Stimulated activated CD4-positive, alpha-beta T cell treated with anti-CD3 and anti-CD28 coated beads, Interleukin-4, amount 100 ng/mL, for 24 hours (primary cell): ENCODE data around the gene ALDH1A1.

ENCODE experiments used
- DNase-seq: peaks from one replicate; pipeline ENCODE4 v3.0.0-alpha.2; 2020

The ALDH1A1 gene

DNA sequence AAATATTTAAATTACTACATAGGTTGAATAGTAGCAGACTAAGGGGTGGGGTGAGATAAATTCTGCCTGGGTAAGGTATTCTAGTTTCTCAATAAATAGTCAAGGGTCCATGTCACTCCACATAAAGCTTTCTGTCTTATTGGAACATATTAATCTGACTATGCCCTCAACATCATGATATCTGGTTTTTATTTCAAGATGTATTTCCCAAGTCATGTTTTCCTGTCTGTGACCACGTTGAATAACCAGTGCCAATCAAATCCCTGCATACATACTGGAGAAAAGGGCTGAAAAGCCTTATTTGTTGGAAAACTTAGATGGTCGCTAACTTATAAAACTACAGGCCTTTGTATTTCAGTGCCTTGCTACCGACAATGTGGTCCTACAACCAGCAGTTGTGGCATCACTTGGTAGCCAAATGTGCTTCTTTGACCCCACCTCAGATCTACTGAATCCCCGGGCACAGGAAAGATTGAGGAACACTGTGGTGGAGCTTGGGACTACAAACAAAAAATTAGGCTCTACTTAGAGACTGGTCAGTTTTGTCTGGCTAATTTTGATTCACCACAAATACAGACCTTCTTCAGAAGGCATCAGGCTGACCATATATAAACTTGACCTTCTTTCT is 39.4 kb downstream of the ALDH1A1 start:
- DNase-seq: no peak

DNA sequence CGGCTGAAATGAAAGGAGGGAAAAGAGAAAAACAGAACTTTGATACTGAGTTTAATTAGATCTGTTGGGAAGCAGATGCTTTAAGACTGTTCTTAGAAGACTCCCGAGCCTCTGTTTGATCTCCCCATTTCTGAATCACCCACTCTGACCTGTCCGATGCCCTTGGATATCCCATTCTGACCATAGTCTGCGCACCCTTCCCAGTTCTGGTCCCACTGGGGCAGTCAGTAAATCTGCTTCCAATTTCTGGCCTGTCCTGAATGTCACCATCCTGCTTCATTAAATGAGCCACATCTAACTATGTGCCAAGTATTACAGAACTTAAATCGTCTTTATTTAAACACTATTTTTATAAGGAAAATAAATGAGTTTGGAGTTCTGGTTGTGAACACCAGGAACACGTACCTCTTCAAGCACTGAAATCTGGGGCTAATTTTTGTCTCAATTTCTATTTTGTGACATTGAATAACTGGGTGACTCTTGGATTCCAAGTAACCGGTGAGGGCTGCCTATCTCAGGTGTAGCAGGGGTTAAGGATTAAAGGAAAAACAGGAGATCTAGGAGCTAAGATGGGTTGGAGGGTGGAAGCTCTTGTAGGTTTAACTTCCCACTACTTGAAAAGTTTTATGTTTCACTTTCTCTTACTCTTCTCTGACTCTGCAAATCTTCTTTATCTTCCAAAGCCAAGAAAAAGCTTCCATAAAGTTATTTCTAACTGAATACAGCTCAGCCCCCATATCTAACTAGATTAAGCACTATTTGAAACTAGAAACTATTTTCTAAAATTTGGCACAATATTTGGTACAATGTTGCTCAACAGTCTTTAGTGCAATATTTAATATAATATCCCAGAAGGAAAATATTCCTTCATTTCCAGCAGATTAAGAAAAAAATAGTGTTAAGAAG is 40.1 kb downstream of the ALDH1A1 start:
- no peak for DNase-seq

- no peak for DNase-seq
Observed at GRCh38 chr9:72911816-72912215, 41.0 kb downstream of the ALDH1A1 start.

DNA sequence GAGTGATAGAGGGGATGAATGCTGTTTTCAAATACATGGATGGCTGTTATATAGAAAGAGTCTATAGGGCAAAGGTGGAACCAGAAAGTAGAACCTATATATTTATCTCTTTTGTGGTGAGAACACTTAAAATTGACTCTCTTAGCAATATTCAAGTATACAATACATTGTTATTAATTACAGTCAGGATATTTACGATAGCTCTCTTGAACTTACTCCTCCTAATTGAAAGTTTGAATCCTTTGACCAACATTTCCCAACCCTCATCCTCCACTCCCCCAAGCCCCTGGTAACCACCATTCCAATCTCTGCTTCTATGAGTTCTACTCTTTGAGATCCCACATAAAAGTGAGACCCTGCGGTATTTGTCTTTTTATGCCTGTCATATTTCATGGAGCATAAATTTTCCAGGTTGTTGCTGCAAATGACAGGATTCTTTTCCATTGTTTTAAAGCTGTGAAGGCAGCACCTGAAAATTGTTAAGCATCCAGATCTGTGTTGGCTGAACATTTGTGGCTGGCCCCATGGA is 41.5 kb downstream of the ALDH1A1 start:
- no peak for DNase-seq

DNA sequence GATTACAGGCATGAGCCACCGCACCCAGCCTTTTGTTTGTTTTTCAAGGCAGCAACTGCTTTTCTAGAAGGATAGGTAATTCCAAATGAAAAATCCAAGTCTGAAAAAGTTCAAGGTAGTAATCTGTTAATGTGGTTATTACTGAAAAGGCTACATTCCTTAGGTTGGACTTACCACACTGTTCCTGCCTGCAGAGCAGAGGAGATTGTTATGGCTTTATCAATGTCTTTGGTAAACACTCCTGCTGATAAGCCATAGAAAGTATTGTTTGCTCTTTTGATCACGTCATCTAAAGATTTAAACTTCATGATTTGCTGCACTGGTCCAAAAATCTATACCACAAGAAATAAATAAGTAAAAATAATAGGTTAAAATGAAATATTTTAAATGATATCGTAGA is 43.4 kb downstream of the ALDH1A1 start:
- no peak for DNase-seq

DNA sequence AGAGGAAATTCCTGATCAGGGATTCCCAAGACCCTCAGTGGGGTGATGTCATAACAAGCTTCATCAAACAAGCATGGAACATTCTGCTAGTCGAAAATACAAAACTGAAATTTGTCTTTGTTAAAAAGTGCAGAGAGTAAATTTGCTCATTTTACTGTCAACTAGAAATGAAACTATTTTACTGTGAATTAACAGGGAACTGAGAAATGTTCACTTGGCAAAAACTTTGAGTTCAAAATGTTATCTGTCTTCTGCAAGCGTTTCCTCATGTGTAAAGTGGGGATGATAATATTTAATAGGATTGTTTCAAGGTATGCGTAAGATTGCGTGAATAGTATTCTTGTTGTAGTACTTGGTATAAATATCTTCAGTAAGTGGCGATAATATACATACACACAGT is 45.4 kb downstream of the ALDH1A1 start:
- DNase-seq: no peak

- no peak for DNase-seq
Observed at GRCh38 chr9:72906810-72907209, 46.0 kb downstream of the ALDH1A1 start.

- no peak for DNase-seq
Observed at GRCh38 chr9:72905514-72906480, 47.1 kb downstream of the ALDH1A1 start.

GRCh38 chr9:72904267-72905093 is 48.4 kb downstream of the ALDH1A1 start:
- DNase-seq: no peak

GRCh38 chr9:72903103-72903502 is 49.8 kb downstream of the ALDH1A1 start:
- no peak for DNase-seq

DNA sequence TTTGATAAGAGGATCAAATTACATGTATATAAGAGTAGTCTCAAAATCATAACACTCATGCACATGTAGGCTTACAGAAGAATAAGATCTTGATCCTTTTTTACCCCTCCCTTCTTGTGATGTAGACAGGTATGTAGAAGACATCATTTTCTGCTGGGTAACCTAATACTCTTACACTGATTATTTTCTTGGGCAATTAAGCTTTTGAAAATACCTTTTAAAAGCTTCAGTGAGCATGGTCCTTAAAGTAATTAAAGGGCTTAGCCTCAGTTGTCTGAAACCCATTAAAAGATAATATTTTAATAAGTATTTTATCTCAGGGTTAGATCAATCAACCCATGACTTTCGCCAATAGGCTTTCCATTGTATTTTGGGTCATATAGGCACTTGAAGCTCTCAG is 50.6 kb downstream of the ALDH1A1 start:
- no peak for DNase-seq

DNA sequence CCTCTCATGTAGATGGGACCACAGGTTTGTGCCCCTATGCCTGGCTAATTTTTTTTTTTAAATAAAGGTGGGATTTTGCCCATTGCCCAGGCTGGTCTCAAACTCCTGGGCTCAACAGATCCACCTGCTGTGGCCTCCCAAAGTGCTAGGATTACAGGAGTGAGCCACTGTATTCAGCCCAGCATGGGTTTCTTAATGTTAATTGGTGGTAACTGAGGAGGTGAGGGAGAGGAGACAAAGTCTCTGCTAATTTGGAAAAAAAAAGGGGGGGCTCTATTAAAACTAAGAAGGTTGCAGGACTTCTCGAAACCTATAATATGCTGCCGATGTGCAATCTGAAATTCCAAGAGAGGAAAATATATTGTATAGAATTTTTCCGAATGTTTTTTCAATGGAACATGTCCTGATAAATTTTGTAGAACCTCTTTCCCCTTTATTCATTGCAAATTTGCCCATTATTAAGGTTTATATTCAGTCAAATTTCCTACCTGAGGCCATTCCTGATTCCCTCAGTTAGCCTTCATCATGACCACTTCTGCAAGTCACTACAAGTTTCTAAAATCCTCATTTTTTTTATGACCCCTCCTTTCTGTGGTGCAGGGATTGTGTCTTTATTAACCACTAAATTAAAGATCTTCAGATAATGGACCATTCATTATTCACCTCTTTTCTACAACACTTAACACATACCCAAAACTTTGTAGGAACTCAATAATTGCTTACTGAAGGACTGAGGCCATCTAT is 52.9 kb downstream of the ALDH1A1 start:
- DNase-seq: no peak

DNA sequence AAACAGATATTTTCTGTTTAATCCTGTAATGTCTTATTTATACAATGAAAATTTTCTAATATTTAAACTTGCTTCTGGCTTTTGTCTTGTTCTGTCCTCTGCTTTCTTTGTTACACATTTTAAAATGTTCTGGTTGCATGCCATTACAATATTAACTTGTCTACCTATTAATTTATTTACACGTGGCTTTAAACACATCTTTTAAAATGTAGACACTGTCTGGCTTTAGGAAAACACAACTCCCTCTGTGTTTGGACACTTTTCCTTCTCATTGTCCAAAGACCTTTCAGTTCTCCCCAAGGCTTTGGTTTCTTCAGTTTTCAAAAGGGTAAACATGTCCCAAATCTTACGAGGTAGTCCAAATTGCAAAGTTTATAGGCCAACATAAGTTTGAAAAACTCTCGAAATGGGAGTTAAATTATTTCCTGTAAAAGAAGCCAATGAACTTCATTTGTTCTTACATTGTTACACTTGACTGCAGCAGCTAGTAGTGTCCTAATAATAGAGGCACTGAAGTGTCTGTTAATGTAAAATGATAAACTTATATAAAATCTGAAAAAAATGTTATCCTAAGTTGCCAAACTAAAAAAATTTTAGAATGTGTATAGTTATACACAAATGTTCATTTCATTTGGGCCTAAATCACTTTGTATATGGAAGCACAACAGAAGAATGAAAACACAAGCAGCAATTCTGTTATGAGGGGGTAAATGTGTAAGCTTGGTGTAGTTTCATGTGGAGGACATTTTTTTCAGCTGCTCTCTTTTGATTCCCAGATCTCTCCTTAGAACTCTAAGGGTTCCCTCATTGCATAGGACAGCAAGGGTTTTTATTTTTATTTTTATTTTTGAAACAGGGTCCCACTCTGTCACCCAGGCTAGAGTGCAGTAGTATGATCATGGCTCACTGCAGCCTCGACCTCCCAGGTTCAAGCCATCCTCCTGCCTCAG is 53.8 kb downstream of the ALDH1A1 start:
- no peak for DNase-seq

GRCh38 chr9:72898360-72898759 is 54.5 kb downstream of the ALDH1A1 start:
- no peak for DNase-seq

DNA sequence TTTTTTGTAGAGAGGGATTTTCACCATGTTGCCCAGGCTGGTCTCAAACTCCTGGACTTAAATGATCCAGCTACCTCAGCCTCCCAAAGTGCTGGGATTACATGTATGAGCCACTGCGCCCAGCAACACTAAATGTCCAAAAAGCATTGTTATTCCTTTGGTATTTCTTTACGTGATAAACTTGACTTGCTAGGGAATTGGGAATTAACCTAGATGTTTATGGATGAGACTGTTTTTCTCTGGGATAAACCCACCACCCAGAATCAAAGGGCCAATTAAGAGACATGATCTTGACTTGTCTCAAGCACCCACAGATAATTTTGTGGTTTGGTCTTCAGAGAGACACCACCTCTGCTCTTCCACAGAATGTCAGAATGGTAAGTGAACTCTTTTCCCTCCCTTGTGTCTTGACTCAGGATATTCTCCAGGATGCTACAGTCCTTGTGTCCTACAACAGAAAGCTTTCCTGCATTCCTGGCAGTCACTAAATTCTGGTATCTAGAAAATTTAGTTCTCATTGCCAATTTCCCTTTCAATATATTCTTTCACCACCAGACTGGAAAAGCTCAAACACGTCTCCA is 55.7 kb downstream of the ALDH1A1 start:
- DNase-seq: no peak

DNA sequence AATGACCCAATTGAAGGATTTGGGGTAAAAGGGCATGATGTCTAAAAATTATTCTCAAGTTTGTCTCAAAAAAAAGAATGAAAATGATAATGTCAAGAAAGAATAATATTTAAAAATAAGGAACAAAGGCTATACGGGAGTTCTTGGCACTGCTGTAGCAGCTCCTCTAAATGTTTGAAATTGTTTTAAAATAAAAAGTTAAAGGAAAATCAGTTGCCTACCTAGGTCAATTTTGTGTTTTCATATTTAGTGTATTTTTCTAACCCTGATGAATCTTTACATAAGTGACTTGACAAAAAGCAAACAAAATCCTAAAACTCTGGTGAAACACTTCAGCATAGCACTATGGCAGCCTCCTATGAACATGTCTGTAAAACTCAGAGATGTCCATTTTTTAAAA is 56.4 kb downstream of the ALDH1A1 start:
- DNase-seq: no peak

DNA sequence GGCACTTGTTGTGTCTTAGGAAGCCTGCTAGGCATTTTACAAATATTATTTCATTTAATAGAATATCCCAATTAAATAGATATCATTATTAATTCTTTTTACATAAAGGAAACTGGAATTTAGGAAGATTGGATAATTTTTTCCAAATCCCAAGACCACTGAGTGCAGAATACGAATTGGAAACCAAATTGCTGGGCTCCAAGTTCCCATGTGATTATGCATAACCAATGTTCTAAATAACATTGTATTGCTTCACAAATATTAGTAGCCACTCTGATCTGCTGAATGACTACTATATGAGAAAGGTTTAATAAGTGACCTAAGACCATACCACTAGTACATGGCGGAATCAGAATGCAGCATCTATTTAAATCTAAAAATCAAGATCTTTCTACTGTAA is 57.7 kb downstream of the ALDH1A1 start:
- DNase-seq: no peak

DNA sequence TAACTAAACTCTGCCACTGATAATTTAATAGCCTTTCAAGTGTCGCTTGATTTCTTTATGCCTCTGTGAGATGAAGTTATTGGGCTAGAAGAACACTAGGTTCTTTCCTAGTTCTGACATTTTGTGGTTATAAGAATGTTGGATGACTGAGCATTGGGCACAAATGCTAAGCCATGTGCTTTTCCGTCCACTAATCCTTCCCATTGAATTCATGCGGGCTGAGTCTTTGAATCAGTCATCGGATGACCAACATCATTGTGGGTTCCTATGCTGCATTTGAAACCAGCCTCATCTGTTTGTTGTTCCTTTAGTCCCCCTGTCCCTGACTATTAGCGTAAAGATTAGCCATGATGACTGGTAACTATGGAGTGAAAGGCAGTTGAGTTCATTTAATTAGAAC is 58.5 kb downstream of the ALDH1A1 start:
- no peak for DNase-seq

- no peak for DNase-seq
Observed at GRCh38 chr9:72893437-72893836, 59.4 kb downstream of the ALDH1A1 start.

GRCh38 chr9:72891043-72891442 is 61.8 kb downstream of the ALDH1A1 start:
- DNase-seq: no peak
